ENCODE data around the gene IRAK1. TPM values are rescaled to one million over a fixed set of nuclear protein-coding genes. Genes with fewer than 3 reads are reported as not detected.

The IRAK1 gene
- total RNA-seq, 4 donors from 2014 or later, result 33.0 to 84.7 (median 41.6) TPM

- ATAC-seq, result peak; percentile 68
- H3K4me1 ChIP-seq, result peaks cover 0 to 64% (median 32%) of the 10 kb centered on the region in 3 donors
- no peak overlapping the region for H3K27ac ChIP-seq
- WGBS, 2 donors (ENCODE audit: low coverage in 1 of 2), result 17 to 58% methylated on average over 1 to 8 of the region's 8 CpGs
- no peak for TF ChIP-seq POLR2AphosphoS5 (IDR thresholded peaks at IDR 0.05)
- TF ChIP-seq, protein P1, sequence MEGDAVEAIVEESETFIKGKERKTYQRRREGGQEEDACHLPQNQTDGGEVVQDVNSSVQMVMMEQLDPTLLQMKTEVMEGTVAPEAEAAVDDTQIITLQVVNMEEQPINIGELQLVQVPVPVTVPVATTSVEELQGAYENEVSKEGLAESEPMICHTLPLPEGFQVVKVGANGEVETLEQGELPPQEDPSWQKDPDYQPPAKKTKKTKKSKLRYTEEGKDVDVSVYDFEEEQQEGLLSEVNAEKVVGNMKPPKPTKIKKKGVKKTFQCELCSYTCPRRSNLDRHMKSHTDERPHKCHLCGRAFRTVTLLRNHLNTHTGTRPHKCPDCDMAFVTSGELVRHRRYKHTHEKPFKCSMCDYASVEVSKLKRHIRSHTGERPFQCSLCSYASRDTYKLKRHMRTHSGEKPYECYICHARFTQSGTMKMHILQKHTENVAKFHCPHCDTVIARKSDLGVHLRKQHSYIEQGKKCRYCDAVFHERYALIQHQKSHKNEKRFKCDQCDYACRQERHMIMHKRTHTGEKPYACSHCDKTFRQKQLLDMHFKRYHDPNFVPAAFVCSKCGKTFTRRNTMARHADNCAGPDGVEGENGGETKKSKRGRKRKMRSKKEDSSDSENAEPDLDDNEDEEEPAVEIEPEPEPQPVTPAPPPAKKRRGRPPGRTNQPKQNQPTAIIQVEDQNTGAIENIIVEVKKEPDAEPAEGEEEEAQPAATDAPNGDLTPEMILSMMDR (IDR thresholded peaks at IDR 0.05), result no peak
- no peak for TF ChIP-seq POLR2A (IDR thresholded peaks at IDR 0.05)
- no peak for TF ChIP-seq EP300 (IDR thresholded peaks at IDR 0.05)
- no peaks in the 10 kb centered on the region for H3K27me3 ChIP-seq
- no peaks in the 10 kb centered on the region for H3K9me3 ChIP-seq
- H3K4me3 ChIP-seq, result no peak overlapping the region
- H3K36me3 ChIP-seq, result no peaks in the 10 kb centered on the region
Observed at GRCh38 chrX:154056770-154057241, 37.1 kb upstream of the IRAK1 start.

DNA sequence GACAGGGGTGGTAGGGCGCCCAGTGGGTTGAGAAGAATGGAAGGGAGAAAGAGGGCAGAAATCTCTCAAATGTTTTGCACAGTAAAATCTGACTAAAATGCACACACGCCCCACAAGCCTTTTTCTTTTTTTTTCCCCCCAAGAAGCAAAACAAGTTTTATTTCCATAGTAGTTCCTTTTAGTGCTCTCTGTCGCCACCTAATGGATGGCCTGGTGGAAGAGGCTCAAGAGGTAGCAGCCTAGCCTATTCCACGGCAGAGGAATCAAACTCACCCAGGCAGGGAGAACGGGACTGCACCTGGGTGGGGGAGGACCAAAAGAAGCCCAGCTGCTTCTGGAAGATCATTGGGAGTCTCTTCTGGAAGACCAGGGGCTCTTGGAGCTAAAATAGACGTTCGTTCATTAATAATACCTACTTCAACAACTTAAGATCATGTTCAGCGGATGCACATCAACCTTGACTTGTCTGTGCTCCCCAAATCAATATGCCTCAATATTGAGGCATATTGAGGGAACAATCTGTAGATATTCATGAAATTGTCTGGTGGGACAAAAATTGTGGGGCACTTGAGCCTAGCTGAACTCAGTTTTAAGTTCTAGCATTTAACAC is 31.6 kb upstream of the IRAK1 start:
- ATAC-seq, result peak; percentile 58
- TF ChIP-seq POLR2AphosphoS5 (IDR thresholded peaks at IDR 0.05) (no peak), POLR2A (IDR thresholded peaks at IDR 0.05) (no peak)
- TF ChIP-seq, protein P1 (IDR thresholded peaks at IDR 0.05), result peak; percentile 42 to 78 (median 55)
- 0 to 47% methylated on average over 1 to 5 of the region's 8 CpGs for WGBS, 2 donors (ENCODE audit: low coverage in 1 of 2)
- Histone ChIP-seq H3K4me1 (peaks cover 18 to 64% (median 25%) of the 10 kb centered on the region in 3 donors), H3K36me3 (no peaks in the 10 kb centered on the region), H3K27me3 (no peaks in the 10 kb centered on the region), H3K27ac (peak overlapping the region in 2 of 4 donors; percentile 38 to 52), H3K9me3 (no peaks in the 10 kb centered on the region), H3K4me3 (no peak overlapping the region)

DNA sequence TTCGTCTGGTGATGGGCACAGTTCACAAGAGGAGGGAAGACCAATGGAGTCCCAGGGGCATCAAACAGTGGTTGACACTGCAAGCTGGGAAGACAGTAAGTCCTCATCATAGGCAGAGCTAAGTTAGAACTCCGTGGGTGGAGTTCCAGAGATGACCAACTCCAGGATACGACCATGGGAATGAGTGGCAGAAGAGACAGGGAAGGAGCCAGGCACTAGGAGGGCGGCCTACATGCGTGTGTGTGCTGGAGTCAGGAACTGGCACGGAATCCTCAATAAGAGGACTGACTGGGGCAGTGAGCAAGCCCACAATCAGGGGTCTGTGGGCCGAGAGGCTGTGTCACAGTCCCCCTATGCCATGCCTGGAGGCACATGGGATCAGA is 30.4 kb upstream of the IRAK1 start:
- no peaks in the 10 kb centered on the region for H3K36me3 ChIP-seq
- peaks cover 18 to 70% (median 30%) of the 10 kb centered on the region in 3 donors for H3K4me1 ChIP-seq
- no peak for ATAC-seq
- H3K9me3 ChIP-seq, result no peaks in the 10 kb centered on the region
- no peak for TF ChIP-seq POLR2AphosphoS5 (IDR thresholded peaks at IDR 0.05)
- TF ChIP-seq, protein P1 (IDR thresholded peaks at IDR 0.05), result no peak
- no peak for TF ChIP-seq EP300 (IDR thresholded peaks at IDR 0.05)
- TF ChIP-seq POLR2A (IDR thresholded peaks at IDR 0.05), result no peak
- 50 to 53% methylated on average over 1 to 4 of the region's 7 CpGs for WGBS, 2 donors (ENCODE audit: low coverage in 1 of 2)
- H3K27ac ChIP-seq, result peak overlapping the region in 3 of 4 donors; percentile 15 to 52 (median 38)
- H3K27me3 ChIP-seq, result no peaks in the 10 kb centered on the region
- no peak overlapping the region for H3K4me3 ChIP-seq

GRCh38 chrX:154049209-154050112 is 29.8 kb upstream of the IRAK1 start:
- no peak for ATAC-seq
- Histone ChIP-seq H3K36me3 (no peaks in the 10 kb centered on the region), H3K4me3 (no peak overlapping the region), H3K9me3 (no peaks in the 10 kb centered on the region), H3K27me3 (no peaks in the 10 kb centered on the region), H3K4me1 (peaks cover 18 to 77% (median 30%) of the 10 kb centered on the region in 3 donors), H3K27ac (peak overlapping the region in 3 of 4 donors; percentile 15 to 52 (median 38))
- TF ChIP-seq POLR2AphosphoS5 (IDR thresholded peaks at IDR 0.05) (no peak), EP300 (IDR thresholded peaks at IDR 0.05) (no peak), POLR2A (IDR thresholded peaks at IDR 0.05) (no peak)
- TF ChIP-seq, protein P1 (IDR thresholded peaks at IDR 0.05), result no peak
- 28 to 52% methylated on average over 7 to 9 of the region's 13 CpGs for WGBS, 2 donors (ENCODE audit: low coverage in 1 of 2)

Measured in gastroesophageal sphincter (tissue), 4 donors.